Measurements from ENCODE around the gene CEP57L1. TPM values are rescaled to one million over a fixed set of nuclear protein-coding genes. Genes with fewer than 3 reads are reported as not detected.
A peak's percentile ranks its signal among the peaks of the same experiment; 100 is the strongest.

The CEP57L1 gene
- total RNA-seq, 4 donors from 2014 or later, result 10.3 to 29.7 (median 17.5) TPM

- H3K4me3 ChIP-seq, result no peak overlapping the region
- H3K36me3 ChIP-seq, result no peaks in the 10 kb centered on the region
- H3K9me3 ChIP-seq, result no peaks in the 10 kb centered on the region
- peaks cover 26 to 46% of the 10 kb centered on the region in 2 donors for H3K4me1 ChIP-seq
- TF ChIP-seq POLR2A (IDR thresholded peaks at IDR 0.05) (no peak), CTCF (IDR thresholded peaks at IDR 0.05 in 4 of 5, conservative IDR thresholded peaks at IDR 0.05 in 1 of 5) (no peak)
- DNase-seq (no peak), ATAC-seq (no peak)
- intact Hi-C loops (cut with DNase I; ENCODE audit: low total_unique reads), result no loop called here
- no peak overlapping the region for H3K27ac ChIP-seq
- in situ Hi-C loops (cut with MboI; ENCODE audit: low sequenced_read_pairs in 4 of 4), result loop anchor here in 1 of 4 donors (25.0 kb wide), 1 partner anchor 832 kb away; the partner anchor contains the start of gene AFG1L
- H3K27me3 ChIP-seq, result no peaks in the 10 kb centered on the region
Measured at GRCh38 chr6:109118871-109119354, 23.6 kb downstream of the CEP57L1 start.

DNA sequence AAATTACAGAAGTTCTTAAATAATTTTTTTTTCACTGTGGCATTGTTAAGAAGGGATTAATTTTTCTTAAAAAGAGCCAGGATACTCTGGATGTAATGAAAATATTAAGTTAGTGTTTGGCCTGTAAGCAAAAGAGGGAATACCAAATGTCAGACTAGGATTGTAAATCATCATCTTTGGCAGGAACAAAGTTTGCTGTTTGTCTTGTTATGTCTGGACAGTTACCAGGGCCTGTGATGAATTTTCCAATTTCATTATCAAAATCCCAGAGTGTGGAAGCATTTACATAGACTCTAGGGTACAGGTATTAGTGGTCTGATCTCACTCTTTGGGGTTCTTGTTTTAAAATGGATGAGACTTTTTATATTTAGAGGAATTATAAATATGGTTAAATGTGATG is 26.1 kb downstream of the CEP57L1 start:
- intact Hi-C loops (cut with DNase I; ENCODE audit: low total_unique reads) (no loop called here), in situ Hi-C loops (cut with MboI; ENCODE audit: low sequenced_read_pairs in 4 of 4) (loop anchor here in 1 of 4 donors (25.0 kb wide), 1 partner anchor 834 kb away; the partner anchor contains the start of gene AFG1L)
- no peaks in the 10 kb centered on the region for H3K36me3 ChIP-seq
- H3K4me1 ChIP-seq, result peaks cover 26 to 46% of the 10 kb centered on the region in 2 donors
- no peak overlapping the region for H3K4me3 ChIP-seq
- TF ChIP-seq CTCF (IDR thresholded peaks at IDR 0.05 in 4 of 5, conservative IDR thresholded peaks at IDR 0.05 in 1 of 5) (no peak), POLR2A (IDR thresholded peaks at IDR 0.05) (no peak)
- H3K27ac ChIP-seq, result peak overlapping the region in 2 of 4 donors; percentile 45 to 50
- no peaks in the 10 kb centered on the region for H3K9me3 ChIP-seq
- DNase-seq (no peak), ATAC-seq (no peak)
- no peaks in the 10 kb centered on the region for H3K27me3 ChIP-seq

DNA sequence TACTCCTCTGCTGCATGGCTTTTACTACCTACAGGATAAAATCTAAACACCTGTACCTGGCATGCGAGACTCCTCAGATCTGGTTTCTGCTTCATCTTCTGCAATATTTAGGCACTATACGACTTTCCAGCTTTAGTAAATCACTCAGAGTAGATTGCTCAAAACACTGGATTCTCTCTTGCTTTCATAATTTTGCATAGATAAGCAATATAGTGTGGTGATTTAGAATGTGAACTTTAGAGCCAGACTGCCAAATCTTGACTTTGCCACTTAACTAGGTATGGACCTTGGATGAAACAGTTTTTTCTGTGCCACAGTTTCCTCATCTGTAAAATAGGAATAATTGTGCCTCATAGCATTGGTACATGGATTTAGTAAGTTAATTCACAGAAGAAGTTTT is 28.9 kb downstream of the CEP57L1 start:
- TF ChIP-seq CTCF (IDR thresholded peaks at IDR 0.05 in 4 of 5, conservative IDR thresholded peaks at IDR 0.05 in 1 of 5), result no peak
- no peak for TF ChIP-seq POLR2A (IDR thresholded peaks at IDR 0.05)
- Histone ChIP-seq H3K4me3 (no peak overlapping the region), H3K9me3 (no peaks in the 10 kb centered on the region), H3K4me1 (peaks cover 14 to 24% of the 10 kb centered on the region in 2 donors), H3K27me3 (no peaks in the 10 kb centered on the region), H3K27ac (no peak overlapping the region), H3K36me3 (no peaks in the 10 kb centered on the region)
- DNase-seq (no peak), ATAC-seq (no peak)
- intact Hi-C loops (cut with DNase I; ENCODE audit: low total_unique reads), result no loop called here
- in situ Hi-C loops (cut with MboI; ENCODE audit: low sequenced_read_pairs in 4 of 4), result loop anchor here in 1 of 4 donors (25.0 kb wide), 1 partner anchor 837 kb away; the partner anchor contains the start of gene AFG1L

GRCh38 chr6:109125504-109125903 is 30.2 kb downstream of the CEP57L1 start:
- TF ChIP-seq POLR2A (IDR thresholded peaks at IDR 0.05) (no peak), CTCF (IDR thresholded peaks at IDR 0.05 in 4 of 5, conservative IDR thresholded peaks at IDR 0.05 in 1 of 5) (no peak)
- no peak for ATAC-seq
- no peaks in the 10 kb centered on the region for H3K36me3 ChIP-seq
- H3K4me3 ChIP-seq, result no peak overlapping the region
- no peak for DNase-seq
- peaks cover 14% of the 10 kb centered on the region in 2 donors for H3K4me1 ChIP-seq
- intact Hi-C loops (cut with DNase I; ENCODE audit: low total_unique reads), result no loop called here
- in situ Hi-C loops (cut with MboI; ENCODE audit: low sequenced_read_pairs in 4 of 4), result loop anchor here in 1 of 4 donors (25.0 kb wide), 1 partner anchor 562 kb away; the partner anchor contains the start of genes AK9 and FIG4
- H3K9me3 ChIP-seq, result no peaks in the 10 kb centered on the region
- H3K27me3 ChIP-seq, result no peaks in the 10 kb centered on the region
- no peak overlapping the region for H3K27ac ChIP-seq
